NCI-H2081 treated with DMSO at 0.1 percent for 48 hours (cell line): ENCODE results near the gene RBM41.
A peak's percentile ranks its signal among the peaks of the same experiment; 100 is the strongest.
"Not testable (repeated sequence)": the region's sequence is repeated elsewhere in the genome, so short reads cannot be mapped to it uniquely, and the experiment has no call there.

Source experiments
- DNase-seq: peaks from one replicate; lab custom pipeline; 2025; lab: John Stamatoyannopoulos, UW

Gene RBM41

DNA sequence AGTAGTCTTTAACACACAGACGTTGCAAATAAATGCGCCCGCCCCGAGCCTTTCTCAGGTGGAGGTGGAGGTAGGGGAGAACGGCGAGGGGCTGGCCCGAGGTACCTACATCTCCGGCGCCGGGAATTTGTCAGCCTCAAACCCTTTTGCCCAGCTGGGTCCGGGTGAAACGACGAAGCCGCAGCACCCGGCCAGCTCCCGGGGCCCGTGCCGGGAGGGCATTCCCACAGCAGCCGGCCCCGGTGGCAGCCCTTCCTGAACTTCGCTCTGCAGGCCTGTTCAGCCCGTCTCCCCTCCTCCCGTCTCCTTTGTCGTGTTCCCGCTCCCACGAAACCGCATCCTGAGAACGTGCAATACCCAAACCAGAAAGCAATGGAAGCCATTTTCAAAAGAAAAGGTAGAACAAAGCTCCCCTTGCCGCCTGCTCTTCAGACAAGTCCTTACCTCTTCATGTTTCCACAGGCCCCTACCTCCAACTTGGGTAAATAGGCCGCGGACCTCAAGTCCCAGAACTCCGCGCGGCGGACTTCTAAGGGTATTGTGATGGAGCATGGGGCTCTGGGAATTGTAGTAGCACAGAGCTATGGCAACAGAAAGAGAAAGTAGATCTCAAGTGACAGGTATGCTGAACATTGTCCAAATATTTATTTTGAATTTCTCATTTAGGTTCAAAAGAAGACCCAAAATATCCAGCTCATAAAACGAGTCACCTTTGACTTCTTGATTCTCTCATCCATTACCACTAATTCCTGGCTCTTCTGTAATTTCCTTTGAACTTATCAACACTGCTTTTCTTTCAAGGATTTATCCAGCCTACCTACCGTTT, at the start of gene RBM41:
RBM41 (minus strand) TSS at position 501 of the 826 bp plus-strand sequence; CDS start at position 452, 49 bp downstream.
- DNase-seq: peak; percentile 58

DNA sequence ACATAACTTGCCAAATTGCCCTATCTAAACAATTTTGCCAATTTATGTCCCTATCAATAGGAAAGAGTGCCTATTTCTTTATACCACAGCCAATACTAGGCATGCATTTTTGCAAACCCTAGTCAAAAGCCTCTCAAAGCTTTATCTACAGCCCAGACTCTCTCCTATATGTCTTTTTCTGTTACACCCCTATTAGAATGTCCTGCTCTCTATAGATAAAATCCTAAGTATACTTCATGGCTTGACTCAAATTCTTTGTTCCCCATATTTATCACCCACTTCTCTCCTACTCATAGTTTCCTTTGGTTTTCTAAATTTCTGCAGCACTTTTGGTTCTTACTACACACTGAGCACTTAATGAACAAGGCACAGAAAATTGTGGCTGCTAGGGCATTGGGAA, 49.6 kb upstream of the RBM41 start:
- no peak for DNase-seq

DNA sequence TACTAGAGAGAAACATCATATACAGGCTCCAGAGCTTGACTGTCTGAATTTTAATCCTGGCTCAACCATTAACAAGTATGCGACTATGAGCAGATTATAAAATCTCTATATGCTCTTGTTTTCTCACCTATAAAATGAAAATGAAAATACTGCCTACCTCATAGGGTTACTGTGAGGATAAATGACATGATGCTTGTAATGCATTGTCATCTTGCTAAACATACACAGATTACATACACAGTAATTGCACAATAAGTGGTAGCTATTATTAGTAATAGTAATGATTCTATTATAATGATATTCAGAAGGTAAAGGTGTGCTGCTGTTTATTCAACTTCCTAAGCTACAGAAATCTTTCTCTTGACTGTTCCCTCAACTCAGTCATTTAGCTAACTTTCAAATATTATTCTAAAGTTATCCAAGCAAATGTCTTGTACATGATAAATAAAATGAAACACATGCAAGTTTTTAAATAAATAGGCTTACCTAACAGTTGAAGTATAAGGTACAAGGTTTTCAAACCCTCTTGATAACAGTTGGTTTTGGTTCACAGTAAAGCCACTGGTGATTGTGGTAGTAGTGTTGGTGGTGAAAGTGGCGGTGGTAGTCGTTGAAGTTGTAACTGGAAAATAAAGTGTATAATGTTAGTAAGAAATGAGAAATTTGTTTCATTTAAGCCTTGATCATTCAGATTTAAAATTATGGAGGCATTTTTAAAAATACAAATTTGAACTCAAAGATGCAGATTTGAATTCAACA, 48.7 kb upstream of the RBM41 start:
- DNase-seq: no peak

DNA sequence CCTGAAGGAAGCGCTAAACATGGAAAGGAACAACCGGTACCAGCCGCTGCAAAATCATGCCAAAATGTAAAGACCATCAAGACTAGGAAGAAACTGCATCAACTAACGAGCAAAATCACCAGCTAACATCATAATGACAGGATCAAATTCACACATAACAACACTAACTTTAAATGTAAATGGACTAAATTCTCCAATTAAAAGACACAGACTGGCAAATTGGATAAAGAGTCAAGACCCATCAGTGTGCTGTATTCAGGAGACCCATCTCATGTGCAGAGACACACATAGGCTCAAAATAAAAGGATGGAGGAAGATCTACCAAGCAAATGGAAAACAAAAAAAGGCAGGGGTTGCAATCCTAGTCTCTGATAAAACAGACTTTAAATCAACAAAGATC, 39.0 kb upstream of the RBM41 start:
- not testable (repeated sequence) for DNase-seq

DNA sequence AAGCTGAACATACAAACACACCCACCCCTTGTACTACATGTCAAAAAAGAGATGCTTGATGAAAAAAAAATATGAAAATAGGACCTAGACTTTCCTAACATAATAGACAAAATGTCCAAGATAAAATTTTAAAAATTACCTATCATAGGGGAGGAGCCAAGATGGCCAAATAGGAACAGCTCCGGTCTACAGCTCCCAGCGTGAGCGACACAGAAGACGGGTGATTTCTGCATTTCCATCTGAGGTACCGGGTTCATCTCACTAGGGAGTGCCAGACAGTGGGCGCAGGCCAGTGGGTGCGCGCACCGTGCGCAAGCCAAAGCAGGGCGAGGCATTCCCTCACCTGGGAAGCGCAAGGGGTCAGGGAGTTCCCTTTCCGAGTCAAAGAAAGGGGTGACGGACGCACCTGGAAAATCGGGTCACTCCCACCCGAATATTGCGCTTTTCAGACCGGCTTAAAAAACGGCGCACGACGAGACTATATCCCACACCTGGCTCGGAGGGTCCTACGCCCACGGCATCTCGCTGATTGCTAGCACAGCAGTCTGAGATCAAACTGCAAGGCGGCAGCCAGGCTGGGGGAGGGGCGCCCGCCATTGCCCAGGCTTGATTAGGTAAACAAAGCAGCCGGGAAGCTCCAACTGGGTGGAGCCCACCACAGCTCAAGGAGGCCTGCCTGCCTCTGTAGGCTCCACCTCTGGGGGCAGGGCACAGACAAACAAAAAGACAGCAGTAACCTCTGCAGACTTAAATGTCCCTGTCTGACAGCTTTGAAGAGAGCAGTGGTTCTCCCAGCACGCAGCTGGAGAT, 37.2 kb upstream of the RBM41 start:
- not testable (repeated sequence) for DNase-seq

DNA sequence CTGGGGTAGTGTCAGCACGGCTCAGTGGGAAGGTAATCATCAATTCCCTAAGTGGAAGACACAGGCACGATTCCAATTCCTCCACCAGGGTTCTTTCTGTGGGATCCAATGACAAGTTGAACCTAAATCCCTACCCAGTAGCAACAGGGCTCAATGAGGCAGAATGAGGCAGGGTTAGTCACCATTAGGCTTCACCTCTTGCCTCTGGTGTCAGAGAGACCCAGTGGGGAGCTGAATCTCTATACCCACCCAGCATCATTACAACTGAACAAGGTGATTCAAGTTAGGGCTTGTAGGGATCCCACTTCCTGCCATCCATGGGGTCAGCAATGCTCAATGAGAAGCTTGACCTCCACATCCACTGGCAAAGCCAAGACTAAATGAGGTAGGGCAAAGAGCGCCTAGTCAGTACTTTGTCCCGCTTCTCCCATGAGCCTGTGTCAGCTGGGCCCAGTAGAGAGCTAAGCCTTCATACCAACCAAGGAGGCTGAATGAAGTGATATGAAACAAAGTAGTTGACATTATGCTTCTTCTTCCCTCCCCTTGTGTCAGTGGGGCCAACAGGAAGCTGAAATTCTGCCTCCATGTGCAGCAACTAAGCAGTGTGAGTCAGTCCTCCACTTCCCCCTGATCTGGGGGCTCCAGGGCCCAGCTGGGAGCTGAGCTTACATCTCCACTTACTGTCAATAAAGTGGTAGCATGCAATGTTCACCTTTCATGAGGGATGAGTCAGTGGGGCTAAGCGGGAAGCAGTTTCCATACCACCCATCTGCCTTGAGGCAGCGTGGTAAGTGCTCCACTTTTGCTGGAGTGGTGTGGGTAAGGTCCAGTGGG, 36.4 kb upstream of the RBM41 start:
- DNase-seq: no peak

DNA sequence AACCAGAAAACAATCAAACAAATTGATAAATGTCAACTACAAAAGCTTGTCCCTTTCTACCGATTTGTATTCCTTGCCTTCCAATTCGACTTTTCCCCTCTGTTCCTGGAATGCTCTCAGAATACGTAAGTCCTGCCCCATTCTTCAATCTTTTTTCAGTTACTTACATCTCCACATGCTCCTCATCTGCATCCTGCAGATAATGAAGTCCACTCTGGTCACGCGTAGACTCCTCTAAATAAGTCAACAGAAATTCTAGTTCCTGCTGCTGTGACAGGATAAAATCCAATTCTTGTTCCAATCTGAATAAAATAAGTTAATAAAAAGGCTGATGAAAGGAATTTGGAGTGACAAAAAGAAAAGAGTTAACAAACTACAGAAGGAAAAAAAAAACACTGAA, 34.4 kb upstream of the RBM41 start:
- no peak for DNase-seq

DNA sequence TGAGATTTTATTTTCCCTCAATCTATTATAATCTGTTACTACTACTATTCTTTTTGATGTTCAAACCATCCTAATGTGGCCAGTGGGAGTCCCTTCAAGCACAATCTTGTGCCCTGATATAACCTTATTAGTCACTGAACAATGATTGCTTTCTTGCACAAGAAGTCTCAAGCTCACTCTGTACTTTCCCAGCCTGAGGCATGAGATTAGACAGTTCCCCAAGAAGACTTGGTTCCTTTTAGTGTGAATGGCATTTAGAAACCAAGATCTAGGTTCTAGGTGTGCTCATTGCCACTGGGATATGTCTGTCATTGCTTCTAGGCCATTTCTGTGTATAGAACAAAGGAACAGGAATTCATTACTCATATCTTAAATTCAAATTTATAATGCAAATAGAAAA, 28.0 kb upstream of the RBM41 start:
- DNase-seq: no peak

DNA sequence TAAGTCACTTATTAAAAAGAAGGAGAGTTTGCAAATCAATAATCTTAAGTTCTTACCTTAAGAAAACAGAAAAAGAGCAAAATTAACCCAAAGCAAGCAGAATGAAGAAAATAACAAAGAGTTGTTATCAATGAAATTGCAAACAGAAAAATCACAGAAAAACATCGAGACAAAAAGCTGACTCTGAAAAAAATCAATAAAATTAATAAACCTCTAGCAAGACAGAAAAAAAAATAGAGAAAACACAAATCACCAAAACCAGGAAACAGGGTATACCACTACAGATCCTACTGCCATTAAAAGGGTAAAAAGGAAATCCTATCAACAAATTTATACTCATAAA, 17.3 kb upstream of the RBM41 start:
- no peak for DNase-seq

DNA sequence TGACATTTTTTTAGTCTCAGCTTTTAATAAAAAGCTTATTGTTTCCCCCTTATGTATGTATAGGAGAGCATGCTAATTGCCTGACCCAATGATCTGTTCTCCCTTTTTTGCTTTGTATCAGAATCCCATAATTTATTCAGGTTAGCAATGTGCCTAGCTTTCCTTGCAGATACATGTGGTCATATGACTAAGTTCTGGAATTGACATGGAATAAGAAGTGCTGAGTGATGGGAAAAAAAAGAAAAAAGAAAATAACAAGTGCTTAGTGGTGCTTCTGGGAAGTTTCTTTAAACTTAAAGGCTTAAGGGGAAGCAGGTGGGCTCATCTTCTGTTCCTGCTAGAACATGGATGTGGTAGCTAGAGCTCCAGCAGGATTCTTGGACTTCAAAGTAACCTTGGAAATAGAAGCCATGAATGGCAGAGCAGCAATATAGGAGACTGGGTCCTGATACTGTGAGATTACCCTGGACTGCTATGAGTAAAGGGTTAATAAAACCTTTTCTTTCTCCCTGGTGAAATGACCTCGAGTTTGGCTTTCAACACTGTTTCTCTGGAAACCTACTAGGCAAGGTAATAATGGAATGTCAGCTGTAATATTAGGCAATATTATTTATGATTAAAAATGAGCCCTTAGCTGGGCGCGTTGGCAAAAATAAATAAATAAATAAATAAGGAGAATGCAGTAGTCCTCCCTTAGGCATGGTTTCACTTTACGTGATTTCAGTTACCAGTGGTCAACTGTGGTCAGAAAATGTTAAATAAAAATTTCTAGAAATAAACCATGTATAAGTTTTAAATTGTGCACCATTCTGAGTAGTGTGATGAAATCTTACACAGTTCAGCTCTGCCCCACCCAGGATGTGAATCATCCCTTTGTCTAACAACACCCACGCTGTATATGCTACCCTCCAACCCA, 16.7 kb upstream of the RBM41 start:
- no peak for DNase-seq

DNA sequence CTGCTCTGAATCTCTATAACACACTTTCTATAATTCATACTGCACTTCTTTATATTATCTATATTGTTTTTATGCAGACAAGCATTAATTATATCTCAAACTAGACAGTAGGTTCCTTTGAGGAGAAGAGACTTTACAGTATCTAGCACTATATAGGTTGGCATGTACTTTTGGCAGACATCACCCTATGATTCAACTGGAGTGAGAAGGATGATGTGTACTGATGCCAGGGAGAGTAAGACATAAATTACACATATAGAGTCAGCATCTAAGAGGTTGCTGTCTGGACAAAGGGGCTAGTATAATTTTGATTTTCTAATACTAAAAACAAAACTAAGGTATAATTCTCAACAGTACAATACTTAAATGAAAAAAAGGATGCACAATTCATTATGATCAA, 5.1 kb upstream of the RBM41 start:
- no peak for DNase-seq

DNA sequence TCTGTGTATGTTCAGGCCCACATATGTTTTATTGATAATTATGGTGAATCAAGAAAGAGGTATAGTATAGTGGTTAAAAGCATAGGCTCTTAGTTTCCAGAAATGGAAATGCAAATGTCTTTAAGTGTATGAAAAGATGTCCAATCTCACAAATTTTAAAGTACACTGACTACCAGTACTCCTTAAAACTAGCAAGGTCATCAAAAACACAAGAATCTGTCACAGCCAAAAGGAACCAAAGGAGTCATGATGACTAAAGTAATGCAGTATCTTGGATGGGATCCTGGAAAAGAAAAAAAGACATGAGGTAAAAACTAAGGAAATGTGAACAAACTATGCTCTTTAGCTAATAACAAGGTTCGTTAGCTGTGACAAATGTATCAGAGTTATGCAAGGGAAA, 661 bp upstream of the RBM41 start:
- DNase-seq: no peak

DNA sequence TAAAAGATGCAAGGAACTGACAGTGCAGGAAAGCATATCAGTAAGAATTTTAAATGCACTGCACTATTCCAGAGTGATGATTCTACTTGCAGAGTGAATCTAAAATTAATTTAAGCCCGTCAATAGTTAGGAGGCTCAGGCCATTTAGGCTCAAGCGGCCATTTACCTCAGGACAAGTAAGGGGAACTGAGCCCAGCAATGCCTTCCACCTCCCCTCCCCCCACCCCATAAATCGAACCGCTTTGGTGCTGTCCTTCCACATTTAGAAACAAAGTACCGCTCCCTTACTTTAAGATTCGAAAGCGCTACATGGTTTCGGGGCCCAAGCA, 665 bp downstream of the RBM41 start:
- no peak for DNase-seq

DNA sequence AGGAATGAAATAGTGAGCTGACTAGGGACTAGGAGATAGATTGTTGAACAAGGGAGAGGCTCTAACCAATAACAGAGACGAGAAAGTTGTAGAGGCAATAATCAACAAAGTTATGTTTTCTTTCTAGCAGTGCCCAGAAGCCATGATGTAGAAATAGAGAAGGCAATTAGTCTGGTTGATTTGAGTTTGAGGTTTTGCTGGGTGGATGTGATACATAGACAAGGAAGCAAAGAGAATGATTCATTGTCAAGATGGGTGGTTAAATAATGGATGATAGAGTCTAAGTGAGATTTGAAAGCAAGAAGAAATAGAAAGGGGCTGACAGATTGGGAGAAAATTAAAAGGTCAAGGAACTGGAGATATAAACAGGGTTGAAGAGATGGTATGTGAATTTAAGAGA, 11.2 kb downstream of the RBM41 start:
- no peak for DNase-seq

DNA sequence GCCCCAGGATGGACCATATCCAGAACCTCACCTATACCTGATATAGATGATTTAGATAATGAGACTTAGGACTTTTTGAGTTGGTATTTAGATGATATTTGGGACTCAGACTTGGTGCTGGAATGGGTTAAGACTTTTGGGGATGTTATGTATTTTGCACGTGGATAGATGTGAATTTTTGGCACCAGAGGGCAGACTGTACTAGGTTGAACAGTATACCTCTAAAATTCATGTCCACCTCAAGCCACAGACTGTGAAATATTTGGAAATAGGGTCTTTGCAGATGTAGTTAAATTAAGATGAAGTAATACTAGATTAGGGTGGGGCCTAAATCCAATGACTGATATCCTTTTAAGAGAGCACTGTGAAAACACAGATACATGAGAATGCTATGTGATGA, 15.6 kb downstream of the RBM41 start:
- no peak for DNase-seq

DNA sequence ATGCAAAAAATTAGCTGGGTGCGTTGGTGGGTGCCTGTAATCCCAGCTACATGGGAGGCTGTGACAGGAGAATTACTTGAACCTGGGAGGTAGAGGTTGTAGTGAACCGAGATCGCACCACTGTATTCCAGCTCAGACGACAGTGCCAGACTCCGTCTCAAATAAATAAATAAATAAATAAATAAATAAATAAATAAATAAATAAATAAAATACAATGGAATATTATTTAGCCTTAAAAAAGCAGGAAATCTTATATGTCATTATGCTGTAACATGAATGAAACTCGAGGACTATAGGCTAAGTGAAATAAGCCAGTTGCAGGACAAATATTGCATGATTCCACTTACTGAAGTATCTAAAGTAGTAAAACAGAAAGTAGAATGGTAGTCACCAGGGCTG, 42.5 kb downstream of the RBM41 start:
- no peak for DNase-seq

DNA sequence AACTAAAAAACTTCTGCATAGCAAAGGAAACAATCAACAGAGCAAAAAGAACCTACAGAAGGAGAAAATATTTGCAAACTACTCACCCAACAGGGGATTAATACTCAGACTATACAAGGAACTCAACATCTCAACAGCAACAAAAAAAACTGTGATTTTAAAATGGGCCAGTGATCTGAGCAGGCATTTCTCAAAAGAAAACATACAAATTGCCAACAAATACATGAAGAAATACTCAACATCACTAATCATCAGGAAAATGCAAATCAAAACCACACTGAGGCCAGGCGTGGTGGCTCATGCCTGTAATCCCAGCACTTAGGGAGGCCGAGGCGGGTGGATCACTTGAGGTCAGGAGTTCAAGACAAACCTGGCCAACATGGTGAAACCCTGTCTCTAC, 60.9 kb downstream of the RBM41 start:
- DNase-seq: not testable (repeated sequence)

DNA sequence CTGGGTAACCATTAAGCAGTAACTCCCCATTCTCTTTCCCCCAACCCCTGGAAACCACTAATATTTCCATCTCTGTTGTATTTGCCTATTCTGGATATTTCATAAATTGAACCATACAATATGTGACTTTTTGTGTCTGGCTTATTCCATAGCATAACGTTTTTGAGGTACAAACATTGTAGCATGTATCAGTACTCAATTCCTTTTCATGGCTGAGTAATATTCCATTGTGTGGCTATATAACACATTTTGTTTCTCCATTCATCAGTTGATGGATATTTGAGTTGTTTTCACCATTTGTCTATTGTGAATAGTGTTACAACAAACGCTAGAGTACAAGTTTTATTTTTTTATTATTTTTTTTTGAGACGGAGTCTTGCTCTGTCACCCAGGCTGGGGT, 63.6 kb downstream of the RBM41 start:
- DNase-seq: no peak

DNA sequence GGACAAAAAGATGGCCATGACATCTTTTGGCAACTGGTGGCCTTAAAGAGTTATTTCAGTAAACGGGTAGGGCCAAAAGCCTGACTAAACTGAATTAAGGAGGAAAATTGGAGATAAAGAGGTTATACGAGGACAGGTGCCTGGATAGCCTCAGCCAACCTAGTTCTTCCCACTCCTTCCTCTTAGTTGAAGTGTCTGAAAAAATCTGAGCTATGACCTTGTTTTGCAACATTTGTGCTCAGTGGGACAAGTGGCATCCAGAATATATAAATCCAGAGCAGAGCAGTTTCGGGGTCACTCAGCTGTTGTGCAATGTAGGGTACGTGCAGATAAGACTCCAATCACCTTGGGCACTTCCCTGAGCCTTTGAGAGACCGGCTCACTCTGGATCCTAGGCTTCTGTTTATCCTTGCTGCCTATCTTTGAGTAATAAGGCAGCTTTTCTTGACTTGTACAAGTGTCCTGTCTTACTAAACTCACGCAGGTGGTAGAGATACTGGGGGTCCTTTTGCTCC, 68.4 kb downstream of the RBM41 start:
- no peak for DNase-seq

DNA sequence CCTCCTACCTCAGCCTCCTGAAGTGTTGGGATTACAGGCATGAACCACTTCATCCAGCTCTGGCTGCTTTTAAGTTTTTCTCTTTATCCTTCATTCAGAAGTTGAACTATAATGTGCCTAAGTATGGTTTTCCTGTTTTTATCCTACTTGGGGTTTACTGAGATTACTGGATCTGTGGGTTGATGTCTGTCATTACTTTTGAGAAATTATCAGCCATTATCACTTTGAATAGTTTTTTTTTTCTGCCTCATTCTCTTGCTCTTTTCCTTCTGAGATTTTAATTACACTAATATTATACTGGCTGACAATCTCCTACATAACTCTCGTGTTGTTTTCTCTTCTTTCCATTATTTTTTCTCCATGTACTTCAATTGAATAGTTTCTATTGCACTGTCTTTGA, 71.0 kb downstream of the RBM41 start:
- DNase-seq: no peak

DNA sequence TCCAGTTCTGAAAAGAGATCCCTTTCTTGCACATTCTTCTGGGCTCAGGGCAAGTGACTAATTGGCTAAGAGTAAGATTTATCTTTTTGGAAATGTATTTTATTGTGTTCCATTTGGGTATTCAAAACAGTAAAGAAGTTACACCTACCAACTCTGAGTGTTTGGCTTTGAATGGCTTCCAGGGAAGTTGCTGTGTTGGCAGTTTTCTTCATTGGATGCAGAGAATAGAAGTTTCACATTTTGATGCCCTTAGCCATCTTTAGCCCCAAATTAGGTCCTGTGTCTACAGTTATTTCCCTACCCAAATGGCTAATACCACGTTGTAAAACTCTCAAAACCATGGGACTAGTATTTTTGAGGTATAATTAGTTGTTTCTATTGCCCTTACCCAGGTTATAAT, 88.9 kb downstream of the RBM41 start:
- no peak for DNase-seq
